WTC11 (cell line): ENCODE measurements around the gene AFAP1L2. TPM values are rescaled to one million over a fixed set of nuclear protein-coding genes. Genes with fewer than 3 reads are reported as not detected.

Experiments used
- ATAC-seq: fragments of 200-7000 bp; cut with Tn5 transposase; 2 replicates; pipeline ENCODE4 v1.10.0; 2021; ENCODE audit warnings: mild to moderate bottlenecking, moderate library complexity
- CTCF ChIA-PET: fragments of 300-600 bp; sonication (Branson Sonifier 250); formaldehyde crosslinking; loops from one replicate; lab custom pipeline; 2021; ENCODE audit warnings: antibody characterized with exemption; lab: Charles Lee
- POLR2A ChIA-PET: fragments of 350-600 bp; sonication (Branson Sonifier 250); formaldehyde crosslinking; loops from one replicate; lab custom pipeline; 2021; ENCODE audit warnings: antibody characterized with exemption; lab: Charles Lee
- DNase-seq: peaks from one replicate; pipeline ENCODE4 v3.0.0; 2021; ENCODE audit warnings: low spot score
- H3K27ac Mint-ChIP-seq: 2 replicates; pipeline ENCODE4 v1.8.0; 2021; ENCODE audit warnings: mixed read lengths
- H3K27me3 Mint-ChIP-seq: 2 replicates; pipeline ENCODE4 v1.8.0; 2021; ENCODE audit warnings: low read depth, mild to moderate bottlenecking, moderate library complexity, mixed read lengths
- H3K36me3 Mint-ChIP-seq: 2 replicates; pipeline ENCODE4 v1.8.0; 2021; ENCODE audit warnings: mixed read lengths
- H3K4me1 Mint-ChIP-seq: 2 replicates; pipeline ENCODE4 v1.8.0; 2022; ENCODE audit warnings: mixed read lengths
- H3K4me3 Mint-ChIP-seq: 2 replicates; pipeline ENCODE4 v1.8.0; 2021; ENCODE audit warnings: mild to moderate bottlenecking, moderate library complexity, mixed read lengths
- H3K9me3 Mint-ChIP-seq: 2 replicates; pipeline ENCODE4 v1.8.0; 2021; ENCODE audit warnings: mixed read lengths
- FOXK1 ChIP-seq: sonication (generic); formaldehyde crosslinking; IDR thresholded peaks from 2 replicates; pipeline ENCODE4 v1.8.0; 2022; ENCODE audit warnings: mild to moderate bottlenecking, moderate library complexity, missing genetic modification reagents
- GABPB1 ChIP-seq: sonication (generic); formaldehyde crosslinking; IDR thresholded peaks from 2 replicates; pipeline ENCODE4 v1.8.1; 2023; ENCODE audit warnings: mild to moderate bottlenecking, missing genetic modification reagents
- NFYB ChIP-seq: sonication (generic); formaldehyde crosslinking; conservative IDR thresholded peaks from 2 replicates; pipeline ENCODE4 v1.8.0; 2022; ENCODE audit warnings: low read depth, missing genetic modification reagents
- NR2C2 ChIP-seq: sonication (generic); formaldehyde crosslinking; IDR thresholded peaks from 2 replicates; pipeline ENCODE4 v1.8.0; 2022; ENCODE audit warnings: mild to moderate bottlenecking, missing genetic modification reagents
- SMAD4 ChIP-seq: sonication (generic); formaldehyde crosslinking; IDR thresholded peaks from 2 replicates; pipeline ENCODE4 v1.8.0; 2022; ENCODE audit warnings: mild to moderate bottlenecking, missing genetic modification reagents
- TCF7 ChIP-seq: sonication (generic); formaldehyde crosslinking; IDR thresholded peaks from 2 replicates; pipeline ENCODE4 v1.8.0; 2022; ENCODE audit warnings: mild to moderate bottlenecking, low read depth, missing genetic modification reagents, moderate library complexity
- TEAD1 ChIP-seq: sonication (generic); formaldehyde crosslinking; IDR thresholded peaks from 2 replicates; pipeline ENCODE4 v1.8.0; 2022; ENCODE audit warnings: mild to moderate bottlenecking, missing genetic modification reagents
- TP53 ChIP-seq: sonication (generic); formaldehyde crosslinking; IDR thresholded peaks from 2 replicates; pipeline ENCODE4 v1.8.1; 2023; ENCODE audit warnings: mild to moderate bottlenecking, missing genetic modification reagents
- ZNF121 ChIP-seq: sonication (generic); formaldehyde crosslinking; IDR thresholded peaks from 2 replicates; pipeline ENCODE4 v1.8.0; 2023; ENCODE audit warnings: missing genetic modification reagents
- ZNF232 ChIP-seq: sonication (generic); formaldehyde crosslinking; IDR thresholded peaks from 2 replicates; pipeline ENCODE4 v1.8.0; 2022; ENCODE audit warnings: mild to moderate bottlenecking, missing genetic modification reagents
- ZNF671 ChIP-seq: fragments of 250-450 bp; sonication (Bioruptor Pico); IDR thresholded peaks from 2 replicates; pipeline ENCODE4 v1.8.0; 2021; ENCODE audit warnings: mild to moderate bottlenecking
- total RNA-seq: library from RNA; stranded (reverse); gene quantifications from 3 replicates; pipeline ENCODE4 v1.2.3, GENCODE V29; 2021
- TF ChIP-seq, protein P1 (sequence below): fragments of 250-450 bp; sonication (Bioruptor Pico); IDR thresholded peaks from 2 replicates; pipeline ENCODE4 v2.1.2; 2022; ENCODE audit warnings: mild to moderate bottlenecking, moderate library complexity
- TF ChIP-seq, protein P2 (sequence below): sonication (generic); formaldehyde crosslinking; IDR thresholded peaks from 2 replicates; pipeline ENCODE4 v1.8.1; 2022; ENCODE audit warnings: low read depth, mild to moderate bottlenecking, moderate library complexity, missing genetic modification reagents, borderline replicate concordance
- TF ChIP-seq, protein P3 (sequence below): sonication (generic); formaldehyde crosslinking; IDR thresholded peaks from 2 replicates; pipeline ENCODE4 v1.8.1; 2023; ENCODE audit warnings: mild to moderate bottlenecking, moderate library complexity, missing genetic modification reagents
- TF ChIP-seq, protein P4 (sequence below): fragments of 250-450 bp; sonication (Bioruptor Pico); IDR thresholded peaks from 2 replicates; pipeline ENCODE4 v1.9.0; 2021; ENCODE audit warnings: mild to moderate bottlenecking
- TF ChIP-seq, protein P5 (sequence below): sonication (generic); formaldehyde crosslinking; IDR thresholded peaks from 2 replicates; pipeline ENCODE4 v1.8.0; 2023; ENCODE audit warnings: missing genetic modification reagents
- TF ChIP-seq, protein P6 (sequence below): sonication (generic); formaldehyde crosslinking; conservative IDR thresholded peaks from 2 replicates; pipeline ENCODE4 v1.8.1; 2023; ENCODE audit warnings: mild to moderate bottlenecking, low read depth, missing genetic modification reagents, moderate library complexity

Gene AFAP1L2
- total RNA-seq, 1 experiment from 2014 or later = 5.0 TPM

DNA sequence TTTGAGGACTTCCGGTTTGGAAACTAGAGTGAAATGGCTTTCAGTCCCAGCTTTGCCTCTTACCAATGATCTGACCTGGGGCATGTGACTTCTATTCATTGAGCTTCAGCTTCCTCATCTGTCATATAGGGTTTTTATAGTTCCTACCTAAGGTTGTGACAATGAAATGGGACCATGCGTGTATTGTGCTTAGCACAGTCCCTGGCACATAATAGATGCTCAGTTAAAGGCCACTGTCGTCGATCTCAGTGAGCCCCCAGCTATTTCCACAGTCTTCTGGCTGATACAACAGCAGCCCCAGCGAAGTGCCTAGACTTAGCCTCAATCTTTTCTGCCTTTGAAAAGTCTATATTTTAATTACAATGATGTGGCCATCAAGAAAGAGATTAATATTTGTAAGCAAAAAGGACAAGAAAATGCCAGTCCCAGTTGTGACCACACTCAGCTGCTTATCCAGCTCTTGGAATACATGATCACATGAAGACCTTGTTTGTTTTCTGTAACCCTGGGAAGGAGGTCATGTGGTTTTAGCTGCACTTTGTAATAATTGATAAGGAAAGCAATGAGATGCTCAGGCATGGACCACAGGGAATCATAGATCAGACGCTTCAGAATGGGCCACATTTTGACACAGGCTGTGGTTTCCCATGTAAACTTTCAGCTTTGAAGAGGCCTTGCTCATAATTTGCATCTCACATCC lies 120.6 kb downstream of the AFAP1L2 start (continued):
- TF ChIP-seq, protein P1, sequence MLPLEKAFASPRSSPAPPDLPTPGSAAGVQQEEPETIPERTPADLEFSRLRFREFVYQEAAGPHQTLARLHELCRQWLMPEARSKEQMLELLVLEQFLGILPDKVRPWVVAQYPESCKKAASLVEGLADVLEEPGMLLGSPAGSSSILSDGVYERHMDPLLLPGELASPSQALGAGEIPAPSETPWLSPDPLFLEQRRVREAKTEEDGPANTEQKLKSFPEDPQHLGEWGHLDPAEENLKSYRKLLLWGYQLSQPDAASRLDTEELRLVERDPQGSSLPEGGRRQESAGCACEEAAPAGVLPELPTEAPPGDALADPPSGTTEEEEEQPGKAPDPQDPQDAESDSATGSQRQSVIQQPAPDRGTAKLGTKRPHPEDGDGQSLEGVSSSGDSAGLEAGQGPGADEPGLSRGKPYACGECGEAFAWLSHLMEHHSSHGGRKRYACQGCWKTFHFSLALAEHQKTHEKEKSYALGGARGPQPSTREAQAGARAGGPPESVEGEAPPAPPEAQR (CRISPR knock-in tag) = no peak
- TF ChIP-seq FOXK1 = no peak
- no peak for TF ChIP-seq ZNF671 (CRISPR knock-in tag)
- TF ChIP-seq TCF7 (CRISPR knock-in tag) = no peak
- no peak for TF ChIP-seq TP53 (CRISPR knock-in tag)
- TF ChIP-seq NFYB = no peak
- TF ChIP-seq ZNF232 (CRISPR knock-in tag) = no peak
- TF ChIP-seq TEAD1 (CRISPR knock-in tag) = no peak

DNA sequence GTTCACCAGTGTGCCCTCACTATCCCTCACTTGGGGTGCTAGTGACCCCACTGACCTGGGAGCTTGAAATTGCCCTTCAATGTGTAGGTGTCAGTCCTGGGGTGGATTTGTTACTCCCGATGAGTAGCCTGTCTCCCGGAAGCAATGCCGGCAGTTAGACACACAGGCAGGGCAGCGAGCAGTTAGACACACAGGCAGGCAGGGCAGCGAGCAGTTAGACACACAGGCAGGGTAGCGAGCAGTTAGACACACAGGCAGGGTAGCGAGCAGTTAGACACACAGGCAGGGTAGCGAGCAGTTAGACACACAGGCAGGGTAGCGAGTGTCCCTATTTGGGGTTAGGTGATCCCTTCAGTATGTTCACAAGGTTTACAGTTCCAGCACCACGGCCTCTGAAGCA lies 121.2 kb downstream of the AFAP1L2 start:
- ChIA-PET POLR2A (no interaction called here), CTCF (no interaction called here)
- DNase-seq (no peak), ATAC-seq (no peak)
- no peaks in the 10 kb centered on the region for H3K27me3 Mint-ChIP-seq
- H3K27ac Mint-ChIP-seq = no peak overlapping the region
- H3K36me3 Mint-ChIP-seq = no peaks in the 10 kb centered on the region
- H3K9me3 Mint-ChIP-seq = no peaks in the 10 kb centered on the region
- no peaks in the 10 kb centered on the region for H3K4me1 Mint-ChIP-seq
- H3K4me3 Mint-ChIP-seq = no peak overlapping the region
- TF ChIP-seq GABPB1 (CRISPR knock-in tag) = no peak
- TF ChIP-seq, protein P2, sequence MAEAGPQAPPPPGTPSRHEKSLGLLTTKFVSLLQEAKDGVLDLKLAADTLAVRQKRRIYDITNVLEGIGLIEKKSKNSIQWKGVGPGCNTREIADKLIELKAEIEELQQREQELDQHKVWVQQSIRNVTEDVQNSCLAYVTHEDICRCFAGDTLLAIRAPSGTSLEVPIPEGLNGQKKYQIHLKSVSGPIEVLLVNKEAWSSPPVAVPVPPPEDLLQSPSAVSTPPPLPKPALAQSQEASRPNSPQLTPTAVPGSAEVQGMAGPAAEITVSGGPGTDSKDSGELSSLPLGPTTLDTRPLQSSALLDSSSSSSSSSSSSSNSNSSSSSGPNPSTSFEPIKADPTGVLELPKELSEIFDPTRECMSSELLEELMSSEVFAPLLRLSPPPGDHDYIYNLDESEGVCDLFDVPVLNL = no peak
- TF ChIP-seq NR2C2 (CRISPR knock-in tag) = no peak
- TF ChIP-seq SMAD4 (CRISPR knock-in tag) = no peak
- TF ChIP-seq, protein P3, sequence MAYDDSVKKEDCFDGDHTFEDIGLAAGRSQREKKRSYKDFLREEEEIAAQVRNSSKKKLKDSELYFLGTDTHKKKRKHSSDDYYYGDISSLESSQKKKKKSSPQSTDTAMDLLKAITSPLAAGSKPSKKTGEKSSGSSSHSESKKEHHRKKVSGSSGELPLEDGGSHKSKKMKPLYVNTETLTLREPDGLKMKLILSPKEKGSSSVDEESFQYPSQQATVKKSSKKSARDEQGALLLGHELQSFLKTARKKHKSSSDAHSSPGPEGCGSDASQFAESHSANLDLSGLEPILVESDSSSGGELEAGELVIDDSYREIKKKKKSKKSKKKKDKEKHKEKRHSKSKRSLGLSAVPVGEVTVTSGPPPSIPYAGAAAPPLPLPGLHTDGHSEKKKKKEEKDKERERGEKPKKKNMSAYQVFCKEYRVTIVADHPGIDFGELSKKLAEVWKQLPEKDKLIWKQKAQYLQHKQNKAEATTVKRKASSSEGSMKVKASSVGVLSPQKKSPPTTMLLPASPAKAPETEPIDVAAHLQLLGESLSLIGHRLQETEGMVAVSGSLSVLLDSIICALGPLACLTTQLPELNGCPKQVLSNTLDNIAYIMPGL = no peak
- TF ChIP-seq ZNF121 (CRISPR knock-in tag) = no peak
- TF ChIP-seq, protein P4, sequence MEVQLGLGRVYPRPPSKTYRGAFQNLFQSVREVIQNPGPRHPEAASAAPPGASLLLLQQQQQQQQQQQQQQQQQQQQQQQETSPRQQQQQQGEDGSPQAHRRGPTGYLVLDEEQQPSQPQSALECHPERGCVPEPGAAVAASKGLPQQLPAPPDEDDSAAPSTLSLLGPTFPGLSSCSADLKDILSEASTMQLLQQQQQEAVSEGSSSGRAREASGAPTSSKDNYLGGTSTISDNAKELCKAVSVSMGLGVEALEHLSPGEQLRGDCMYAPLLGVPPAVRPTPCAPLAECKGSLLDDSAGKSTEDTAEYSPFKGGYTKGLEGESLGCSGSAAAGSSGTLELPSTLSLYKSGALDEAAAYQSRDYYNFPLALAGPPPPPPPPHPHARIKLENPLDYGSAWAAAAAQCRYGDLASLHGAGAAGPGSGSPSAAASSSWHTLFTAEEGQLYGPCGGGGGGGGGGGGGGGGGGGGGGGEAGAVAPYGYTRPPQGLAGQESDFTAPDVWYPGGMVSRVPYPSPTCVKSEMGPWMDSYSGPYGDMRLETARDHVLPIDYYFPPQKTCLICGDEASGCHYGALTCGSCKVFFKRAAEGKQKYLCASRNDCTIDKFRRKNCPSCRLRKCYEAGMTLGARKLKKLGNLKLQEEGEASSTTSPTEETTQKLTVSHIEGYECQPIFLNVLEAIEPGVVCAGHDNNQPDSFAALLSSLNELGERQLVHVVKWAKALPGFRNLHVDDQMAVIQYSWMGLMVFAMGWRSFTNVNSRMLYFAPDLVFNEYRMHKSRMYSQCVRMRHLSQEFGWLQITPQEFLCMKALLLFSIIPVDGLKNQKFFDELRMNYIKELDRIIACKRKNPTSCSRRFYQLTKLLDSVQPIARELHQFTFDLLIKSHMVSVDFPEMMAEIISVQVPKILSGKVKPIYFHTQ = no peak

DNA sequence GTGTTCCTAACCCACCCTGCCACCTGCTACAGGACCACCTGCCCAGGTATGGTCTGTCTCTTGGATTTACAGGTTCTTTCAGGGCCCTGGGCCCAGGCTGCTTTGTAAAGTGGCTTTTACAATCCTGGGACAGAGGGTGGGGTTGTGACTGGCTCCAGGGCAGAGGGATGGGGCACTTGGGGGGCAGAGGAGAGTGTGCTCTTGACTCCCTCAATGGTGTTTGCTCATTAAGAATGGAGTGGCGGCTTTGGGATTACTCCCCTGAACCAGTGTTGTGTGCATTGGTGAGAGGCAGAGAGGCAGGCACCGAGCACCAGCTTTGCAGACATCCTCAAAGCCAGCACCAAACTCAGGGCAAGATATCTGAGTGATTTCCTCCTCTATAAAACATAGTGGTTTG lies 121.8 kb downstream of the AFAP1L2 start:
- POLR2A ChIA-PET = no interaction called here
- H3K27ac Mint-ChIP-seq = no peak overlapping the region

More for the DNA sequence above, 121.8 kb downstream of the AFAP1L2 start:
- TF ChIP-seq, protein P5, sequence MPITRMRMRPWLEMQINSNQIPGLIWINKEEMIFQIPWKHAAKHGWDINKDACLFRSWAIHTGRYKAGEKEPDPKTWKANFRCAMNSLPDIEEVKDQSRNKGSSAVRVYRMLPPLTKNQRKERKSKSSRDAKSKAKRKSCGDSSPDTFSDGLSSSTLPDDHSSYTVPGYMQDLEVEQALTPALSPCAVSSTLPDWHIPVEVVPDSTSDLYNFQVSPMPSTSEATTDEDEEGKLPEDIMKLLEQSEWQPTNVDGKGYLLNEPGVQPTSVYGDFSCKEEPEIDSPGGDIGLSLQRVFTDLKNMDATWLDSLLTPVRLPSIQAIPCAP (CRISPR knock-in tag) = no peak
- TF ChIP-seq, protein P6, sequence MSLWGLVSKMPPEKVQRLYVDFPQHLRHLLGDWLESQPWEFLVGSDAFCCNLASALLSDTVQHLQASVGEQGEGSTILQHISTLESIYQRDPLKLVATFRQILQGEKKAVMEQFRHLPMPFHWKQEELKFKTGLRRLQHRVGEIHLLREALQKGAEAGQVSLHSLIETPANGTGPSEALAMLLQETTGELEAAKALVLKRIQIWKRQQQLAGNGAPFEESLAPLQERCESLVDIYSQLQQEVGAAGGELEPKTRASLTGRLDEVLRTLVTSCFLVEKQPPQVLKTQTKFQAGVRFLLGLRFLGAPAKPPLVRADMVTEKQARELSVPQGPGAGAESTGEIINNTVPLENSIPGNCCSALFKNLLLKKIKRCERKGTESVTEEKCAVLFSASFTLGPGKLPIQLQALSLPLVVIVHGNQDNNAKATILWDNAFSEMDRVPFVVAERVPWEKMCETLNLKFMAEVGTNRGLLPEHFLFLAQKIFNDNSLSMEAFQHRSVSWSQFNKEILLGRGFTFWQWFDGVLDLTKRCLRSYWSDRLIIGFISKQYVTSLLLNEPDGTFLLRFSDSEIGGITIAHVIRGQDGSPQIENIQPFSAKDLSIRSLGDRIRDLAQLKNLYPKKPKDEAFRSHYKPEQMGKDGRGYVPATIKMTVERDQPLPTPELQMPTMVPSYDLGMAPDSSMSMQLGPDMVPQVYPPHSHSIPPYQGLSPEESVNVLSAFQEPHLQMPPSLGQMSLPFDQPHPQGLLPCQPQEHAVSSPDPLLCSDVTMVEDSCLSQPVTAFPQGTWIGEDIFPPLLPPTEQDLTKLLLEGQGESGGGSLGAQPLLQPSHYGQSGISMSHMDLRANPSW (CRISPR knock-in tag) = no peak
- ATAC-seq (no peak), DNase-seq (no peak)
- no peaks in the 10 kb centered on the region for H3K36me3 Mint-ChIP-seq
- no peaks in the 10 kb centered on the region for H3K27me3 Mint-ChIP-seq
- H3K4me1 Mint-ChIP-seq = no peaks in the 10 kb centered on the region
- H3K4me3 Mint-ChIP-seq = no peak overlapping the region
- H3K9me3 Mint-ChIP-seq = no peaks in the 10 kb centered on the region
- CTCF ChIA-PET = no interaction called here
